HepG2 (cell line): Measurements from ENCODE around the gene GLCE.

Source experiments
- ELF4 ChIP-seq: sonication (generic); formaldehyde crosslinking; IDR thresholded peaks from 2 replicates; pipeline ENCODE4 v1.5.0; 2020; ENCODE audit warnings: missing genetic modification reagents, mild to moderate bottlenecking, moderate library complexity, borderline replicate concordance
- NFATC3 ChIP-seq: sonication (generic); formaldehyde crosslinking; IDR thresholded peaks from 2 replicates; pipeline ENCODE4 v1.5.1; 2020; ENCODE audit warnings: mild to moderate bottlenecking, missing genetic modification reagents
- RNF2 ChIP-seq: fragments of 450-650 bp; conservative IDR thresholded peaks from 2 replicates; pipeline ENCODE4 v1.6.1; 2016; ENCODE audit warnings: low read depth
- XRCC5 ChIP-seq: fragments of 200-400 bp; formaldehyde crosslinking; optimal IDR thresholded peaks from 2 replicates; pipeline ENCODE3; 2017; ENCODE audit warnings: mild to moderate bottlenecking, low read length
- ZNF138 ChIP-seq: sonication (generic); formaldehyde crosslinking; IDR thresholded peaks from 2 replicates; pipeline ENCODE4 v1.5.0; 2020; ENCODE audit warnings: mild to moderate bottlenecking, low read depth, missing genetic modification reagents
- ZNF510 ChIP-seq: sonication (generic); formaldehyde crosslinking; IDR thresholded peaks from 2 replicates; pipeline ENCODE4 v1.4.0; 2020; ENCODE audit warnings: low read depth, mild to moderate bottlenecking, missing genetic modification reagents
- ZNF652 ChIP-seq: IDR thresholded peaks from 2 replicates; pipeline ENCODE4 v1.6.1; 2016; ENCODE audit warnings: low read depth, borderline replicate concordance
- ZNF768 ChIP-seq: sonication (generic); formaldehyde crosslinking; IDR thresholded peaks from 2 replicates; pipeline ENCODE4 v1.4.0; 2020; ENCODE audit warnings: missing genetic modification reagents
- TF ChIP-seq, protein P1 (sequence below): sonication (generic); formaldehyde crosslinking; IDR thresholded peaks from 2 replicates; pipeline ENCODE4 v1.5.0; 2020; ENCODE audit warnings: mild to moderate bottlenecking, missing genetic modification reagents, moderate library complexity

DNA sequence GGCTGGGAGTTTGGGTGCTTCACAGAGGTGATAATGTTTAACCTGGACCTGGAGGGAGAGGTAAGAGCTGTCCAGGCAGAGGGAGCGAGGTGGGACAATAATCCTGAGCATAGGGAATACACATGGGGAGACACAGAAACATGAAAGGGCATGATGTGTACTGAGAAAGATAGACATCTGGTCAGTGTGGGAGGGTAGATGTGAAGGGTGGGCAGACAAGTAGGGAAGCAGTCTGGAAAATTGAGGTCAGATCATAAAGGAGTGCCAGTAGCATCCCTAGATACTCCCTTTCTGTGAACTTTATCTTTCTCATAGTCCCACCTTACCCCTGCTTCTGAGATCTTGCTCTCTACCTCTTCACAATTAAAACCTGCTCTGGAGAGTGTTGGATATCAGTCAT, 12.0 kb upstream of the GLCE start:
- no peak for TF ChIP-seq RNF2
- no peak for TF ChIP-seq NFATC3
- no peak for TF ChIP-seq ZNF138 (CRISPR knock-in tag)
- TF ChIP-seq ZNF768 (CRISPR knock-in tag): no peak
- TF ChIP-seq, protein P1, sequence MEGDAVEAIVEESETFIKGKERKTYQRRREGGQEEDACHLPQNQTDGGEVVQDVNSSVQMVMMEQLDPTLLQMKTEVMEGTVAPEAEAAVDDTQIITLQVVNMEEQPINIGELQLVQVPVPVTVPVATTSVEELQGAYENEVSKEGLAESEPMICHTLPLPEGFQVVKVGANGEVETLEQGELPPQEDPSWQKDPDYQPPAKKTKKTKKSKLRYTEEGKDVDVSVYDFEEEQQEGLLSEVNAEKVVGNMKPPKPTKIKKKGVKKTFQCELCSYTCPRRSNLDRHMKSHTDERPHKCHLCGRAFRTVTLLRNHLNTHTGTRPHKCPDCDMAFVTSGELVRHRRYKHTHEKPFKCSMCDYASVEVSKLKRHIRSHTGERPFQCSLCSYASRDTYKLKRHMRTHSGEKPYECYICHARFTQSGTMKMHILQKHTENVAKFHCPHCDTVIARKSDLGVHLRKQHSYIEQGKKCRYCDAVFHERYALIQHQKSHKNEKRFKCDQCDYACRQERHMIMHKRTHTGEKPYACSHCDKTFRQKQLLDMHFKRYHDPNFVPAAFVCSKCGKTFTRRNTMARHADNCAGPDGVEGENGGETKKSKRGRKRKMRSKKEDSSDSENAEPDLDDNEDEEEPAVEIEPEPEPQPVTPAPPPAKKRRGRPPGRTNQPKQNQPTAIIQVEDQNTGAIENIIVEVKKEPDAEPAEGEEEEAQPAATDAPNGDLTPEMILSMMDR: no peak
- no peak for TF ChIP-seq XRCC5
- no peak for TF ChIP-seq ZNF510 (CRISPR knock-in tag)
- no peak for TF ChIP-seq ELF4 (CRISPR knock-in tag)
- TF ChIP-seq ZNF652 (CRISPR knock-in tag): no peak
